ENCODE data around the gene NYNRIN.
"Not testable (repeated sequence)": the region's sequence is repeated elsewhere in the genome, so short reads cannot be mapped to it uniquely, and the experiment has no call there.

The NYNRIN gene

GRCh38 chr14:24443053-24443665, 44.4 kb downstream of the NYNRIN start:
- intact Hi-C loops (cut with DNase I; ENCODE audit: low total_unique reads): no loop called here
- Histone ChIP-seq H3K4me3 (peak overlapping the region; percentile 69 to 90), H3K9me3 (no peaks in the 10 kb centered on the region), H3K27ac (peak overlapping the region; percentile 99), H3K27me3 (no peaks in the 10 kb centered on the region), H3K4me1 (peaks cover 0 to 22% (median 16%) of the 10 kb centered on the region in 4 donors), H3K36me3 (peaks cover 13 to 30% (median 29%) of the 10 kb centered on the region in 3 donors)
- TF ChIP-seq CTCF (IDR thresholded peaks at IDR 0.05): no peak
- DNase-seq: no peak

- intact Hi-C loops (cut with DNase I; ENCODE audit: low total_unique reads); H3K9me3 ChIP-seq; H3K36me3 ChIP-seq; H3K4me1 ChIP-seq; H3K4me3 ChIP-seq; H3K27ac ChIP-seq; H3K27me3 ChIP-seq; DNase-seq: not testable (repeated sequence)
Measured at GRCh38 chr14:24450828-24451227, 52.0 kb downstream of the NYNRIN start.

GRCh38 chr14:24456980-24457379, 58.2 kb downstream of the NYNRIN start:
- no peak for DNase-seq
- intact Hi-C loops (cut with DNase I; ENCODE audit: low total_unique reads): no loop called here
- no peak overlapping the region for H3K27ac ChIP-seq
- no peak for TF ChIP-seq CTCF (IDR thresholded peaks at IDR 0.05)
- H3K36me3 ChIP-seq: no peaks in the 10 kb centered on the region
- no peaks in the 10 kb centered on the region for H3K27me3 ChIP-seq
- H3K4me3 ChIP-seq: no peak overlapping the region
- H3K4me1 ChIP-seq: no peaks in the 10 kb centered on the region
- no peaks in the 10 kb centered on the region for H3K9me3 ChIP-seq

GRCh38 chr14:24458736-24459135, 59.9 kb downstream of the NYNRIN start:
- Histone ChIP-seq H3K9me3 (no peaks in the 10 kb centered on the region), H3K27ac (no peak overlapping the region), H3K36me3 (no peaks in the 10 kb centered on the region), H3K27me3 (no peaks in the 10 kb centered on the region), H3K4me1 (no peaks in the 10 kb centered on the region), H3K4me3 (no peak overlapping the region)
- no peak for DNase-seq
- intact Hi-C loops (cut with DNase I; ENCODE audit: low total_unique reads): no loop called here
- TF ChIP-seq CTCF (IDR thresholded peaks at IDR 0.05): no peak

- intact Hi-C loops (cut with DNase I; ENCODE audit: low total_unique reads): no loop called here
- DNase-seq: no peak
- H3K9me3 ChIP-seq: no peaks in the 10 kb centered on the region
- no peaks in the 10 kb centered on the region for H3K4me1 ChIP-seq
- no peaks in the 10 kb centered on the region for H3K27me3 ChIP-seq
- TF ChIP-seq CTCF (IDR thresholded peaks at IDR 0.05): no peak
- H3K36me3 ChIP-seq: no peaks in the 10 kb centered on the region
- H3K27ac ChIP-seq: no peak overlapping the region
- H3K4me3 ChIP-seq: no peak overlapping the region
Measured at GRCh38 chr14:24459331-24459730, 60.5 kb downstream of the NYNRIN start.

- H3K4me1 ChIP-seq: no peaks in the 10 kb centered on the region
- H3K4me3 ChIP-seq: no peak overlapping the region
- no peaks in the 10 kb centered on the region for H3K36me3 ChIP-seq
- intact Hi-C loops (cut with DNase I; ENCODE audit: low total_unique reads): no loop called here
- no peak for DNase-seq
- TF ChIP-seq CTCF (IDR thresholded peaks at IDR 0.05): no peak
- H3K27ac ChIP-seq: no peak overlapping the region
- no peaks in the 10 kb centered on the region for H3K9me3 ChIP-seq
- H3K27me3 ChIP-seq: no peaks in the 10 kb centered on the region
Measured at GRCh38 chr14:24461336-24461735, 62.5 kb downstream of the NYNRIN start.

Data from tibial artery (tissue), 4 donors.